GM12872 (cell line): ENCODE data around the gene PIP5K1B.

Experiments used
- CTCF ChIP-seq: IDR thresholded peaks from 3 replicates; pipeline ENCODE4 v1.5.1; 2011; ENCODE audit warnings: low read depth, mild to moderate bottlenecking, low read length, moderate library complexity; ENCODE audit not compliant: insufficient read depth

Gene PIP5K1B

GRCh38 chr9:69020301-69021145 is 315.5 kb downstream of the PIP5K1B start:
- no peak for TF ChIP-seq CTCF

DNA sequence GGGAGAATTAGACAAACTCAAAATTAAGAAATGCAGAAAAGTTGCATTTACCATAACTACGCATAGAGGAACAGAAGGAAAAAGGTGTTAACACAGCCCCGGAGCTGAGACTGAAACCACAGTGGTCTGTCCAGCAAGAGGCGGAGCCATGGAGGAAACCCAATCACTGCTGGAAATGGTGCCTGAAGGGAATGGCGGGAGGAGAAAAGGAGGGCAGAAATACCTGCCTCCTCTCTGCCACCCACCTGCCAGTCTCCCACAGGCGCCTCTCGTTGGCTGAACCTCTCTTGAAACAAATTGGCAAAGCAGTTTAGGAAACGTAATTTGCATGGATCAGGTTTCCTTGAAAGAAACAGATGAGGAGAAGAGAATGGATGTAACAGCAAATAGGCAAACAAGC is 318.6 kb downstream of the PIP5K1B start:
- TF ChIP-seq CTCF = no peak

- peak; percentile 86 for TF ChIP-seq CTCF
These were observed 322.5 kb downstream of the PIP5K1B start for GRCh38 chr9:69027355-69028097.

GRCh38 chr9:69028754-69029153 is 323.7 kb downstream of the PIP5K1B start:
- no peak for TF ChIP-seq CTCF

DNA sequence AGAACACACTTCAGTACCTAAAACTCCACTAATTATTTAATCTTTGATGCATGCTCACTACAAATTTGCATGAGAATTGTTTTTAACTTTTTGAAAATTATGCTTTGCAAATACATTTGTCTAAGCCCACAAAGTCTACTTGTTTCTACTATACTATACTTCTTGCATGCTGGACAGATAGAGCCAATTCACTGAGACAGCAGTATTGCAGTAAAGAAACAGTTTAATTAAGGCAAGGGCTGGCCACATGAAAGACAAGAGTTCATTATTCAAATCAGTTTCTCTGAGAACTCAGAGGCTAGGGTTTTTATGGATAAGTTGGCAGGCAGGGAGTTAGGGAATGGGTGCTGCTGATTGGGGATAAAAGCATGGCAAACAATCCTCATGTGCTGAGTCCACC is 324.5 kb downstream of the PIP5K1B start:
- no peak for TF ChIP-seq CTCF

DNA sequence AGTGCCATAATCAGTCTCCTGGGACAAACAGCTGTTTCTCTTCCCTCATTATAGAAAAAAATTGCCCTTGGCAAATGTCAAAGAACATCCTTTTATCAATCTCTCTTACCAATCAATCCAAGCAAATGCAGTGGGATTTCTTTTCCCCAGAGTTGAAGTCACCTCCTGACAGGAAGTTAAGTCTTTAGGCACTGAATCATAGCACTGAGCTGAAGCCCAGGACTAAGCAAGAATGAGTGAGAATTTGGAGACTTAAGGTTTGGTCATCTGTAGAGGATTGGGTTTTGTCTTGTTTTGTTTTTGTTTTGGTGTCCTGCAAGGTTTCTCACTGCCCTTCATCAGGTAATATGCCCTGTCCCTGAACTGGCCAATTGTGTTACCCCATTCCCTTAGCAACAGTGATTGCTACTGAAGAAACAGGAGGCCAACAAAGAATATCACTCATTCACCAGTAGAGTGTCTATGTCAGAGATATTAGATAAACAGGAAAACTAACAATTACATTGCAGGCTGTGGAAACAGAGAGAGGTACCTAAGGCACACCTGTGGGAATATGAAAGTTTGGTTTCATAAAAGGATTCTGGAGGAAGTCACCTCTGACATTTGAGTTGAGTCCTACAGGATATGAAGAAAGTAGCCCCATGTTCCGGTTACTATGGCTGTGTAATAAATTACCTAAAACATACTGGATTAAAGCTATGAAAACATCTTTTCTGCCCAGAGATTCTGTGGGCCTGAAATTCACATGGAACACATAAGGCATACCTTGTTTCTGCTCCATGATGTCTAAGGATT is 326.0 kb downstream of the PIP5K1B start:
- no peak for TF ChIP-seq CTCF

GRCh38 chr9:69034071-69034470 is 329.0 kb downstream of the PIP5K1B start:
- TF ChIP-seq CTCF = no peak
